ENCODE results near the gene CLEC16A.

The CLEC16A gene

GRCh38 chr16:11121914-11122692, 177.7 kb downstream of the CLEC16A start:
- Histone ChIP-seq H3K36me3 (ENCODE audit: insufficient read depth, low read length) (peaks cover 69% of the 10 kb centered on the region), H3K9ac (ENCODE audit: low read depth, low read length) (no peak overlapping the region), H3K27ac (ENCODE audit: low read length) (peak overlapping the region; percentile 62), H3K4me2 (ENCODE audit: insufficient read depth, low read length) (no peak overlapping the region), H3K9me3 (ENCODE audit: insufficient read depth, low read length, severe bottlenecking) (no peaks in the 10 kb centered on the region), H4K20me1 (ENCODE audit: insufficient read depth, low read length) (no peaks in the 10 kb centered on the region), H3K4me1 (ENCODE audit: insufficient read depth, low read length) (0 out of 2 replicates have a peak, but pooled peaks cover 6% of the 10 kb centered on the region), H3K27me3 (ENCODE audit: insufficient read depth, low read length, poor library complexity) (no peaks in the 10 kb centered on the region), H3K79me2 (ENCODE audit: insufficient read depth, low read length) (no peaks in the 10 kb centered on the region), H2AFZ (ENCODE audit: low read depth, low read length) (no peak overlapping the region), H3K4me3 (ENCODE audit: low read depth in 1 of 2, low read length in 2 of 2) (no peak overlapping the region)
- DNase-seq (no peak), ATAC-seq (ENCODE audit: insufficient read depth, low read depth) (peak; percentile 59; the same call in 1 of the 3 replicates)
- no peak for TF ChIP-seq CTCF (IDR thresholded peaks at IDR 0.05; ENCODE audit: borderline replicate concordance, extremely low read depth, low read length, poor library complexity, severe bottlenecking)
- TF ChIP-seq EZH2 (IDR thresholded peaks at IDR 0.05; ENCODE audit: borderline replicate concordance, low read depth, low read length, severe bottlenecking), result no peak

GRCh38 chr16:11123666-11124065, 179.3 kb downstream of the CLEC16A start:
- Histone ChIP-seq H3K4me3 (ENCODE audit: low read depth in 1 of 2, low read length in 2 of 2) (no peak overlapping the region), H2AFZ (ENCODE audit: low read depth, low read length) (no peak overlapping the region), H3K4me2 (ENCODE audit: insufficient read depth, low read length) (no peak overlapping the region), H3K36me3 (ENCODE audit: insufficient read depth, low read length) (peaks cover 77% of the 10 kb centered on the region), H3K4me1 (ENCODE audit: insufficient read depth, low read length) (peaks cover 13% of the 10 kb centered on the region), H3K27ac (ENCODE audit: low read length) (peak overlapping the region; percentile 38; the same call in 1 of the 2 replicates), H3K9ac (ENCODE audit: low read depth, low read length) (no peak overlapping the region), H4K20me1 (ENCODE audit: insufficient read depth, low read length) (no peaks in the 10 kb centered on the region), H3K9me3 (ENCODE audit: insufficient read depth, low read length, severe bottlenecking) (no peaks in the 10 kb centered on the region), H3K27me3 (ENCODE audit: insufficient read depth, low read length, poor library complexity) (no peaks in the 10 kb centered on the region), H3K79me2 (ENCODE audit: insufficient read depth, low read length) (no peaks in the 10 kb centered on the region)
- ATAC-seq (ENCODE audit: insufficient read depth, low read depth) (no peak), DNase-seq (no peak)
- TF ChIP-seq EZH2 (IDR thresholded peaks at IDR 0.05; ENCODE audit: borderline replicate concordance, low read depth, low read length, severe bottlenecking) (no peak), CTCF (IDR thresholded peaks at IDR 0.05; ENCODE audit: borderline replicate concordance, extremely low read depth, low read length, poor library complexity, severe bottlenecking) (no peak)

DNA sequence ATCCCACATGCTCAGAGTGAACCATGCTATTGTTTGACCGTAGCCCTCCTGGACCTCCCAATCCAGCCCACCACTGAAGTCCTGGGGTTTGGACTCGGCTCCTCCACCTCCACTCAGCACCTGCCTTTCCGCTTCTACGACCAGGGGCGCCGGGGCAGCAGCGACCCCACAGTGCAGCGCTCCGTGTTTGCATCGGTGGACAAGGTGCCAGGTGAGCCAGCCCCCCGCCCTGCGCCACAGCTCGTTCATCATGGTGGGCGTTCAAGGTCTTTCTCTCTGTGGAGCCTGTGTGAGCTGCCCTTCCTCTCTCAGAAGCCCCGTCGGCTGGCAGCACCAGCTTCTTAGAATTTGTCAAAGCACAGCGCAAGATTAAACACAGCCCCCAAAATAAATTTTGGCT, 181.6 kb downstream of the CLEC16A start:
- Histone ChIP-seq H3K9ac (ENCODE audit: low read depth, low read length) (no peak overlapping the region), H4K20me1 (ENCODE audit: insufficient read depth, low read length) (no peaks in the 10 kb centered on the region), H3K4me3 (ENCODE audit: low read depth in 1 of 2, low read length in 2 of 2) (no peak overlapping the region), H3K36me3 (ENCODE audit: insufficient read depth, low read length) (peaks cover 67% of the 10 kb centered on the region), H3K9me3 (ENCODE audit: insufficient read depth, low read length, severe bottlenecking) (no peaks in the 10 kb centered on the region), H3K27ac (ENCODE audit: low read length) (no peak overlapping the region; the same call in 1 of the 2 replicates), H2AFZ (ENCODE audit: low read depth, low read length) (no peak overlapping the region), H3K4me2 (ENCODE audit: insufficient read depth, low read length) (no peak overlapping the region), H3K27me3 (ENCODE audit: insufficient read depth, low read length, poor library complexity) (no peaks in the 10 kb centered on the region), H3K79me2 (ENCODE audit: insufficient read depth, low read length) (no peaks in the 10 kb centered on the region), H3K4me1 (ENCODE audit: insufficient read depth, low read length) (peaks cover 32% of the 10 kb centered on the region)
- no peak for ATAC-seq (ENCODE audit: insufficient read depth, low read depth)
- DNase-seq, result no peak
- no peak for TF ChIP-seq CTCF (IDR thresholded peaks at IDR 0.05; ENCODE audit: borderline replicate concordance, extremely low read depth, low read length, poor library complexity, severe bottlenecking)
- no peak for TF ChIP-seq EZH2 (IDR thresholded peaks at IDR 0.05; ENCODE audit: borderline replicate concordance, low read depth, low read length, severe bottlenecking)
